HEK293 (cell line): ENCODE results near the gene KLC1.
A peak's percentile ranks its signal among the peaks of the same experiment; 100 is the strongest.
"Not testable (repeated sequence)": the region's sequence is repeated elsewhere in the genome, so short reads cannot be mapped to it uniquely, and the experiment has no call there.

Experiments used
- CTCF ChIA-PET: fragments of 350-600 bp; formaldehyde crosslinking; extraction: SDS; loops from one replicate; lab custom pipeline; 2021; ENCODE audit warnings: antibody characterized with exemption; lab: Yijun Ruan, JAX
- POLR2A ChIA-PET: fragments of 300-600 bp; formaldehyde crosslinking; extraction: SDS; loops from one replicate; lab custom pipeline; 2020; ENCODE audit warnings: antibody characterized with exemption, inconsistent platforms; lab: Yijun Ruan, JAX
- H3K27ac ChIP-seq: fragments of 200-500 bp; sonication (Bioruptor generic); 2 replicates; pipeline ENCODE4 v1.5.1; 2014; ENCODE audit warnings: low read depth, low read length, control low read depth, inconsistent platforms; ENCODE audit errors: extremely low read depth
- H3K36me3 ChIP-seq, 2 experiments: fragments of 200-500 bp in 1 of 2; sonication (Bioruptor generic) in 1 of 2; 1 replicate in 1 of 2; 2 replicates in 1 of 2; pipeline ENCODE4 v1.5.1; 2014 to 2017; ENCODE audit warnings: inconsistent platforms in 2 of 2, low read length in 2 of 2; ENCODE audit not compliant: control insufficient read depth in 2 of 2, insufficient read depth in 1 of 2
- H3K4me1 ChIP-seq: fragments of 200-500 bp; sonication (Bioruptor generic); 2 replicates; pipeline ENCODE4 v1.5.1; 2014; ENCODE audit warnings: mild to moderate bottlenecking, low read length, inconsistent platforms; ENCODE audit not compliant: control insufficient read depth, insufficient read depth
- H3K4me3 ChIP-seq: 2 replicates; pipeline ENCODE4 v1.5.1; 2011; ENCODE audit warnings: low read depth, mild to moderate bottlenecking, control low read depth, low read length, moderate library complexity
- H3K9me3 ChIP-seq: fragments of 200-500 bp; sonication (Bioruptor generic); 2 replicates; pipeline ENCODE4 v1.5.1; 2014; ENCODE audit warnings: low read depth, low read length, inconsistent platforms; ENCODE audit not compliant: control insufficient read depth, insufficient read depth
- GFI1B ChIP-seq: fragments of 450-650 bp; formaldehyde crosslinking; IDR thresholded peaks from 2 replicates; pipeline ENCODE4 v1.5.1; 2016; ENCODE audit warnings: missing biosample characterization, missing genetic modification characterization
- MEIS1 ChIP-seq: sonication (generic); formaldehyde crosslinking; IDR thresholded peaks from 2 replicates; pipeline ENCODE4 v1.8.1; 2022; ENCODE audit warnings: missing genetic modification reagents, mild to moderate bottlenecking, borderline replicate concordance
- SETDB1 ChIP-seq: IDR thresholded peaks from one replicate; pipeline ENCODE4 v1.6.1; 2017; ENCODE audit warnings: mild to moderate bottlenecking, low read length, moderate library complexity, mixed read lengths; ENCODE audit not compliant: insufficient read length
- ZBTB1 ChIP-seq: fragments of 450-650 bp; formaldehyde crosslinking; IDR thresholded peaks from 2 replicates; pipeline ENCODE4 v1.5.1; 2016; ENCODE audit warnings: missing biosample characterization, missing genetic modification characterization
- ZFP3 ChIP-seq: fragments of 450-650 bp; formaldehyde crosslinking; IDR thresholded peaks from 2 replicates; pipeline ENCODE4 v1.5.1; 2016; ENCODE audit warnings: low read depth, missing biosample characterization, missing genetic modification characterization
- ZFP41 ChIP-seq: fragments of 450-650 bp; formaldehyde crosslinking; IDR thresholded peaks from 2 replicates; pipeline ENCODE4 v1.5.1; 2016; ENCODE audit warnings: missing biosample characterization, missing genetic modification characterization, borderline replicate concordance
- ZFP69B ChIP-seq: fragments of 450-650 bp; formaldehyde crosslinking; IDR thresholded peaks from 2 replicates; pipeline ENCODE4 v1.5.1; 2016; ENCODE audit warnings: missing biosample characterization, missing genetic modification characterization
- ZNF416 ChIP-seq: fragments of 450-650 bp; formaldehyde crosslinking; IDR thresholded peaks from 2 replicates; pipeline ENCODE4 v1.5.1; 2016; ENCODE audit warnings: missing biosample characterization, missing genetic modification characterization
- ZNF521 ChIP-seq: fragments of 450-650 bp; formaldehyde crosslinking; IDR thresholded peaks from 2 replicates; pipeline ENCODE4 v1.5.1; 2017; ENCODE audit warnings: missing biosample characterization, mild to moderate bottlenecking, missing genetic modification characterization
- ZNF600 ChIP-seq: fragments of 450-650 bp; formaldehyde crosslinking; IDR thresholded peaks from 2 replicates; pipeline ENCODE4 v1.5.1; 2016; ENCODE audit warnings: missing biosample characterization, missing genetic modification characterization
- ZNF658 ChIP-seq: fragments of 450-650 bp; formaldehyde crosslinking; IDR thresholded peaks from 2 replicates; pipeline ENCODE4; 2016; ENCODE audit warnings: missing biosample characterization, missing genetic modification characterization
- ZNF792 ChIP-seq: fragments of 450-650 bp; formaldehyde crosslinking; IDR thresholded peaks from 2 replicates; pipeline ENCODE4 v1.5.1; 2016; ENCODE audit warnings: missing biosample characterization, missing genetic modification characterization
- ZNF843 ChIP-seq: fragments of 450-650 bp; formaldehyde crosslinking; IDR thresholded peaks from 2 replicates; pipeline ENCODE4 v1.5.1; 2016; ENCODE audit warnings: missing biosample characterization, missing genetic modification characterization
- TF ChIP-seq, protein P1 (sequence below): fragments of 450-650 bp; formaldehyde crosslinking; IDR thresholded peaks from 2 replicates; pipeline ENCODE4 v1.5.1; 2016; ENCODE audit warnings: missing biosample characterization, missing genetic modification characterization
- TF ChIP-seq, protein P2 (sequence below): fragments of 450-650 bp; formaldehyde crosslinking; conservative IDR thresholded peaks from 2 replicates; pipeline ENCODE4 v1.5.1; 2016; ENCODE audit warnings: low read depth, missing biosample characterization, missing genetic modification characterization
- TF ChIP-seq, protein P3 (sequence below): fragments of 450-650 bp; formaldehyde crosslinking; IDR thresholded peaks from 2 replicates; pipeline ENCODE4 v1.5.1; 2016; ENCODE audit warnings: missing biosample characterization, missing genetic modification characterization
- TF ChIP-seq, protein P4 (sequence below): fragments of 450-650 bp; formaldehyde crosslinking; IDR thresholded peaks from 2 replicates; pipeline ENCODE4 v1.5.1; 2016; ENCODE audit warnings: missing biosample characterization, missing genetic modification characterization
- TF ChIP-seq, protein P5 (sequence below): fragments of 450-650 bp; formaldehyde crosslinking; optimal IDR thresholded peaks from 2 replicates; pipeline ENCODE3; 2016; ENCODE audit warnings: missing biosample characterization, mild to moderate bottlenecking, missing genetic modification characterization
- TF ChIP-seq, protein P6 (sequence below): fragments of 450-650 bp; formaldehyde crosslinking; IDR thresholded peaks from 2 replicates; pipeline ENCODE4 v1.5.1; 2016; ENCODE audit warnings: missing biosample characterization, missing genetic modification characterization

Gene KLC1

DNA sequence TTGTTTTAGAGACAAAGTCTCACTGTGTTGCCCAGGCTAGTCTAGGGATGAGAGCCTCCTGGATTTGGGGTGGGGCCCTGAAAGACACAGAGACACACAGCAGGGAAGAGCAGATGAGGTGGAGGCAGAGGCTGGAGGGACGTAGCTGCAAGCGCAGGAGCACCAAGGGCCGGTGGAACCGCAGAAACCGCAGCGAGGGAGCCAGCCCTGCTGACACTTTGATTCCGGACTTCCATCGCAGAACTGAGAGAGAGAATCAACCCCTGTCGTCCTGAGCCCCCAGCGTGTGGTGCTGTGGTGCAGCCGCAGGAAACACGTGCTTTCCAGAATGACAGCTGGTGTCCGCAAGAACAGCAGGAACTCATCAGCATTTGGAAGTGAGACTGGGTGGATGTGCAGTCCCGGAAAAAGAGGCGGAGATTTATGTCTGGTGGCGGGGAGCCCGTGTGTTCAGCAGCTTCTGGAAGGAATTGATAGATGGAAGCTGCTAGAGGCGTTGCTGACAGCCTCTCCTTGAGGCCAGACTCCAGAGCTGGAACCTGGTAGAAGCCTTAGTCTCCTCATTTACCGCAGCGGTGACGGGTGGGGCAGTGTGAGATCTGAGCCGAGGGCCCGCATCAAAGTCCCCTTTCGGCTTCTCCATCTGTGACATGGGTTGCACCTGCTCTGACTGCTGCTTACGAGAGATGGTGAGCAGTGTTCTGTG, 21.9 kb upstream of the KLC1 start (continued):
- TF ChIP-seq, protein P1, sequence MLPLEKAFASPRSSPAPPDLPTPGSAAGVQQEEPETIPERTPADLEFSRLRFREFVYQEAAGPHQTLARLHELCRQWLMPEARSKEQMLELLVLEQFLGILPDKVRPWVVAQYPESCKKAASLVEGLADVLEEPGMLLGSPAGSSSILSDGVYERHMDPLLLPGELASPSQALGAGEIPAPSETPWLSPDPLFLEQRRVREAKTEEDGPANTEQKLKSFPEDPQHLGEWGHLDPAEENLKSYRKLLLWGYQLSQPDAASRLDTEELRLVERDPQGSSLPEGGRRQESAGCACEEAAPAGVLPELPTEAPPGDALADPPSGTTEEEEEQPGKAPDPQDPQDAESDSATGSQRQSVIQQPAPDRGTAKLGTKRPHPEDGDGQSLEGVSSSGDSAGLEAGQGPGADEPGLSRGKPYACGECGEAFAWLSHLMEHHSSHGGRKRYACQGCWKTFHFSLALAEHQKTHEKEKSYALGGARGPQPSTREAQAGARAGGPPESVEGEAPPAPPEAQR (tag by site-specific recombination) = no peak
- peak; percentile 96 for TF ChIP-seq ZNF600 (tag by site-specific recombination)

DNA sequence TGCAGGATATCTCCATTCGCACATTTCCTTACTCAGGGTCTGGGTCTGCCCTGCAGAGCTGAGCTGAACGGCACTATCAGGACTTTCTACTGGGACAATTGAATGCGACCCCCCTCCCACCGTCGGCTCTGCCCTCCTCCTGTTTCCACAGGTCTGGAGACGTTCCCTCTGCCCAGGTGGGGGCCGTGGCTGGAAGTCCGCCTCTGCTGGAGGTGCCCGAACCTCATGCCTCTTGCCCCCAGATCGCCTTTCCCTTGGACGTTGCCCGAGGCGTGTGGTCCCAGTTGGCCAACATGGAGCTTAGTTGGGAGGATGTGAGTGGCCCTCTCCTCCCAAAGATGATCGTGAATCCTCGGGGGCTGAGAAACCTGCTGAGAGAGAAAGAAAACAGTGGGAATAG, 21.2 kb upstream of the KLC1 start:
- POLR2A ChIA-PET = interaction anchor here (1.8 kb wide), 1 partner anchor 21 kb away, joined by 10 read pairs; the partner anchor contains the start of gene KLC1
- no peak overlapping the region for H3K4me3 ChIP-seq

DNA sequence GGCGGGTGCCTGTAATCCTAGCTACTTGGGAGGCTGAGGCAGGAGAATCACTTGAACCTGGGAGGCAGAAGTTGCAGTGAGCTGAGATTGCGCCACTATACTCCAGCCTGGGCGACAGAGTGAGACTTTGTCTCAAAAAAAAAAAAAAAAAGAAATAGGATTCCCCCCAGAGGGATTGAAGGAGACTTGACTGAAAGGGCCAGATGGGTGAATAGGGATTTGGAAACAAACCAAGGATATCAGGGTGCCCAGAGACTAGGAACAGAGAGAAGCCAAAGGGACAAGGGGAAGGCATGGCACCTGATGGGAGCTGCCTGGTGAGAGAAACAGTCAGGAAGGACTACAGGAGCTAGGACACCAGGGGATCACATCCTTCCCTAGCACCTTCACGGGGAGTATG, 19.9 kb upstream of the KLC1 start:
- H3K27ac ChIP-seq, H3K4me3 ChIP-seq, H3K9me3 ChIP-seq, H3K4me1 ChIP-seq, POLR2A ChIA-PET, H3K36me3 ChIP-seq: not testable (repeated sequence)
- CTCF ChIA-PET = interaction anchor here (0.7 kb wide), 1 partner anchor 23 kb away, joined by 3 read pairs; no protein-coding TSS in a partner anchor

More for the DNA sequence above, 21.2 kb upstream of the KLC1 start:
- CTCF ChIA-PET = interaction anchor here (0.7 kb wide), 1 partner anchor 31 kb away, joined by 3 read pairs; no protein-coding TSS in a partner anchor
- Histone ChIP-seq H3K36me3 (no peaks in the 10 kb centered on the region), H3K9me3 (no peaks in the 10 kb centered on the region), H3K27ac (no peak overlapping the region), H3K4me1 (no peaks in the 10 kb centered on the region; the same call in 1 of the 2 replicates)
- TF ChIP-seq, protein P2, sequence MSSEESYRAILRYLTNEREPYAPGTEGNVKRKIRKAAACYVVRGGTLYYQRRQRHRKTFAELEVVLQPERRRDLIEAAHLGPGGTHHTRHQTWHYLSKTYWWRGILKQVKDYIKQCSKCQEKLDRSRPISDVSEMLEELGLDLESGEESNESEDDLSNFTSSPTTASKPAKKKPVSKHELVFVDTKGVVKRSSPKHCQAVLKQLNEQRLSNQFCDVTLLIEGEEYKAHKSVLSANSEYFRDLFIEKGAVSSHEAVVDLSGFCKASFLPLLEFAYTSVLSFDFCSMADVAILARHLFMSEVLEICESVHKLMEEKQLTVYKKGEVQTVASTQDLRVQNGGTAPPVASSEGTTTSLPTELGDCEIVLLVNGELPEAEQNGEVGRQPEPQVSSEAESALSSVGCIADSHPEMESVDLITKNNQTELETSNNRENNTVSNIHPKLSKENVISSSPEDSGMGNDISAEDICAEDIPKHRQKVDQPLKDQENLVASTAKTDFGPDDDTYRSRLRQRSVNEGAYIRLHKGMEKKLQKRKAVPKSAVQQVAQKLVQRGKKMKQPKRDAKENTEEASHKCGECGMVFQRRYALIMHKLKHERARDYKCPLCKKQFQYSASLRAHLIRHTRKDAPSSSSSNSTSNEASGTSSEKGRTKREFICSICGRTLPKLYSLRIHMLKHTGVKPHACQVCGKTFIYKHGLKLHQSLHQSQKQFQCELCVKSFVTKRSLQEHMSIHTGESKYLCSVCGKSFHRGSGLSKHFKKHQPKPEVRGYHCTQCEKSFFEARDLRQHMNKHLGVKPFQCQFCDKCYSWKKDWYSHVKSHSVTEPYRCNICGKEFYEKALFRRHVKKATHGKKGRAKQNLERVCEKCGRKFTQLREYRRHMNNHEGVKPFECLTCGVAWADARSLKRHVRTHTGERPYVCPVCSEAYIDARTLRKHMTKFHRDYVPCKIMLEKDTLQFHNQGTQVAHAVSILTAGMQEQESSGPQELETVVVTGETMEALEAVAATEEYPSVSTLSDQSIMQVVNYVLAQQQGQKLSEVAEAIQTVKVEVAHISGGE (tag by site-specific recombination) = no peak
- no peak for TF ChIP-seq SETDB1
- TF ChIP-seq ZFP3 = no peak
- no peak for TF ChIP-seq ZBTB1 (tag by site-specific recombination)
- TF ChIP-seq ZFP41 (tag by site-specific recombination) = no peak
- TF ChIP-seq ZNF521 (tag by site-specific recombination) = no peak
- TF ChIP-seq, protein P3, sequence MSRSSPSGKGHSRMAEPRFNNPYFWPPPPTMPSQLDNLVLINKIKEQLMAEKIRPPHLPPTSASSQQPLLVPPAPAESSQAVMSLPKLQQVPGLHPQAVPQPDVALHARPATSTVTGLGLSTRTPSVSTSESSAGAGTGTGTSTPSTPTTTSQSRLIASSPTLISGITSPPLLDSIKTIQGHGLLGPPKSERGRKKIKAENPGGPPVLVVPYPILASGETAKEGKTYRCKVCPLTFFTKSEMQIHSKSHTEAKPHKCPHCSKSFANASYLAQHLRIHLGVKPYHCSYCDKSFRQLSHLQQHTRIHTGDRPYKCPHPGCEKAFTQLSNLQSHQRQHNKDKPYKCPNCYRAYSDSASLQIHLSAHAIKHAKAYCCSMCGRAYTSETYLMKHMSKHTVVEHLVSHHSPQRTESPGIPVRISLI (tag by site-specific recombination) = no peak
- TF ChIP-seq, protein P4, sequence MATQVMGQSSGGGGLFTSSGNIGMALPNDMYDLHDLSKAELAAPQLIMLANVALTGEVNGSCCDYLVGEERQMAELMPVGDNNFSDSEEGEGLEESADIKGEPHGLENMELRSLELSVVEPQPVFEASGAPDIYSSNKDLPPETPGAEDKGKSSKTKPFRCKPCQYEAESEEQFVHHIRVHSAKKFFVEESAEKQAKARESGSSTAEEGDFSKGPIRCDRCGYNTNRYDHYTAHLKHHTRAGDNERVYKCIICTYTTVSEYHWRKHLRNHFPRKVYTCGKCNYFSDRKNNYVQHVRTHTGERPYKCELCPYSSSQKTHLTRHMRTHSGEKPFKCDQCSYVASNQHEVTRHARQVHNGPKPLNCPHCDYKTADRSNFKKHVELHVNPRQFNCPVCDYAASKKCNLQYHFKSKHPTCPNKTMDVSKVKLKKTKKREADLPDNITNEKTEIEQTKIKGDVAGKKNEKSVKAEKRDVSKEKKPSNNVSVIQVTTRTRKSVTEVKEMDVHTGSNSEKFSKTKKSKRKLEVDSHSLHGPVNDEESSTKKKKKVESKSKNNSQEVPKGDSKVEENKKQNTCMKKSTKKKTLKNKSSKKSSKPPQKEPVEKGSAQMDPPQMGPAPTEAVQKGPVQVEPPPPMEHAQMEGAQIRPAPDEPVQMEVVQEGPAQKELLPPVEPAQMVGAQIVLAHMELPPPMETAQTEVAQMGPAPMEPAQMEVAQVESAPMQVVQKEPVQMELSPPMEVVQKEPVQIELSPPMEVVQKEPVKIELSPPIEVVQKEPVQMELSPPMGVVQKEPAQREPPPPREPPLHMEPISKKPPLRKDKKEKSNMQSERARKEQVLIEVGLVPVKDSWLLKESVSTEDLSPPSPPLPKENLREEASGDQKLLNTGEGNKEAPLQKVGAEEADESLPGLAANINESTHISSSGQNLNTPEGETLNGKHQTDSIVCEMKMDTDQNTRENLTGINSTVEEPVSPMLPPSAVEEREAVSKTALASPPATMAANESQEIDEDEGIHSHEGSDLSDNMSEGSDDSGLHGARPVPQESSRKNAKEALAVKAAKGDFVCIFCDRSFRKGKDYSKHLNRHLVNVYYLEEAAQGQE (tag by site-specific recombination) = no peak
- TF ChIP-seq ZNF843 (tag by site-specific recombination) = no peak
- TF ChIP-seq, protein P5, sequence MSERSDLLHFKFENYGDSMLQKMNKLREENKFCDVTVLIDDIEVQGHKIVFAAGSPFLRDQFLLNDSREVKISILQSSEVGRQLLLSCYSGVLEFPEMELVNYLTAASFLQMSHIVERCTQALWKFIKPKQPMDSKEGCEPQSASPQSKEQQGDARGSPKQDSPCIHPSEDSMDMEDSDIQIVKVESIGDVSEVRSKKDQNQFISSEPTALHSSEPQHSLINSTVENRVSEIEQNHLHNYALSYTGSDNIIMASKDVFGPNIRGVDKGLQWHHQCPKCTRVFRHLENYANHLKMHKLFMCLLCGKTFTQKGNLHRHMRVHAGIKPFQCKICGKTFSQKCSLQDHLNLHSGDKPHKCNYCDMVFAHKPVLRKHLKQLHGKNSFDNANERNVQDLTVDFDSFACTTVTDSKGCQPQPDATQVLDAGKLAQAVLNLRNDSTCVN (tag by site-specific recombination) = no peak
- TF ChIP-seq ZNF792 (tag by site-specific recombination) = no peak
- TF ChIP-seq, protein P6, sequence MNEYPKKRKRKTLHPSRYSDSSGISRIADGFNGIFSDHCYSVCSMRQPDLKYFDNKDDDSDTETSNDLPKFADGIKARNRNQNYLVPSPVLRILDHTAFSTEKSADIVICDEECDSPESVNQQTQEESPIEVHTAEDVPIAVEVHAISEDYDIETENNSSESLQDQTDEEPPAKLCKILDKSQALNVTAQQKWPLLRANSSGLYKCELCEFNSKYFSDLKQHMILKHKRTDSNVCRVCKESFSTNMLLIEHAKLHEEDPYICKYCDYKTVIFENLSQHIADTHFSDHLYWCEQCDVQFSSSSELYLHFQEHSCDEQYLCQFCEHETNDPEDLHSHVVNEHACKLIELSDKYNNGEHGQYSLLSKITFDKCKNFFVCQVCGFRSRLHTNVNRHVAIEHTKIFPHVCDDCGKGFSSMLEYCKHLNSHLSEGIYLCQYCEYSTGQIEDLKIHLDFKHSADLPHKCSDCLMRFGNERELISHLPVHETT (tag by site-specific recombination) = no peak
- no peak for TF ChIP-seq GFI1B (tag by site-specific recombination)
- TF ChIP-seq ZNF416 (tag by site-specific recombination) = no peak
- TF ChIP-seq MEIS1 = no peak
- no peak for TF ChIP-seq ZNF658 (tag by site-specific recombination)
- TF ChIP-seq ZFP69B = no peak
